Urothelium cell line (cell line): ENCODE measurements around the gene MAMLD1.

Experiments
- DNase-seq: peaks from one replicate; pipeline ENCODE4 v3.0.0; 2011; ENCODE audit warnings: low spot score, mixed read lengths
- FAIRE-seq: peaks from 2 replicates; lab custom pipeline; 2011; peaks lifted over from hg19 to GRCh38; lab: Jason Lieb, UNC

MAMLD1 gene

GRCh38 chrX:150525061-150525919, 162.2 kb downstream of the MAMLD1 start:
- FAIRE-seq = no peak
- DNase-seq = no peak

DNA sequence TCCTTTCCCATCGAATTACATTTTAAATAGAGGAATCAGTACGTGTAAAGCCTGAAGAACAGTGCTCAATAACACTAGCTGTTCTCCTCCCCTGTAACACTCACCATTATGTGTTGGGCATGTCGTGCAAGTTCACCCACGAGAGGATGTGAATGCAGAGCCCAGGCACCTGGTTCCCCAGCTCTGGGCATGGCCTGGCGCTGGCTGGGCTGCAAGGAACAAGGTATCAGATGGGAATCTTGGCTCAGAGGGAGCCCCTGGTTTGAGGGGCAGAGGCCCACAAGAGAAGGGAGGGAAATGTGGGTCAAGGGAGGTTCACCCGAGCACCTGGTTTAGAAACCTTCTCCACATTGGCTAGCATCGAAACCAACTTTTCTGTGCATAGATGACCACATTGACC, 163.6 kb downstream of the MAMLD1 start:
- no peak for DNase-seq
- no peak for FAIRE-seq

- FAIRE-seq = no peak
- DNase-seq = no peak
Measured at GRCh38 chrX:150527108-150527507, 164.0 kb downstream of the MAMLD1 start.

DNA sequence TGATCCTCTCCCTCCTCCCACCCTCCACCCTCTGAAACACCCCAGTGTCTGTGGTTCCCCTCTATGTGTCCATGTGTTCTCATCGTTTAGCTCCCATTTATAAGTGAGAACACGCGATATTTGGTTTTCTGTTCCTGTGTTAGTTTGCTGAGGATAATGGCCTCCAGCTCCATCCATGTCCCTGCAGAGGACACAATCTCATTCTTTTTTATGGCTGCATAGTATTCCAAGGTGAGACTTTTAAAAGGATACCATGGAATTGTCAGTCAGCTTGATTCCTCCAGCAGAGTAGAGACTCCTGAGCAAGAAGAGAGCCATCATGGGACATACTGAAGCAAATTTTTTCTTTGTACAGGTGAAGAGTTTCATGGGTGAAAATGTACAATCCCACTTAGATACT, 166.5 kb downstream of the MAMLD1 start:
- no peak for FAIRE-seq
- no peak for DNase-seq

DNA sequence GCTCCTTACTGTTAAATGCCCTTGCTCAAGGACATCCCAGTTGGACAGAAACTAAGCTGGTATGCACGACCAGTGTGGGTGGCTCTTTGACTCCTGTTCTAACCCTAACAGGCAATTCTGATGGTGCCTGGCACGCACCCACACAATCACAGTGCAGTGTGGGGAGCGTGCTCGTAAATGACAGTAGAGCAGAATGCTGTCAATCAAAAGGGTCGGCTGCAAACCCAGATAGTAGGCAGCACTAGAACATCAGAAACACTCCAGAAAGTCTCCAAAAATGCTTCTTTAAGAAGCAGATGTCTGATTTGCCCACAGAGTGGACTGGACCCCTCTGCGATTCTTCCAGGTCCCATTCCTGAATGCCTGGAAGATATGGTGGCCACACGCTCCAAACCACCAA, 167.7 kb downstream of the MAMLD1 start:
- no peak for FAIRE-seq
- DNase-seq = no peak

- FAIRE-seq (no peak), DNase-seq (no peak)
Measured at GRCh38 chrX:150531467-150531866, 168.3 kb downstream of the MAMLD1 start.

- DNase-seq (no peak), FAIRE-seq (no peak)
Measured at GRCh38 chrX:150533863-150534262, 170.7 kb downstream of the MAMLD1 start.

GRCh38 chrX:150536455-150537116, 173.5 kb downstream of the MAMLD1 start:
- DNase-seq = no peak
- FAIRE-seq = no peak

DNA sequence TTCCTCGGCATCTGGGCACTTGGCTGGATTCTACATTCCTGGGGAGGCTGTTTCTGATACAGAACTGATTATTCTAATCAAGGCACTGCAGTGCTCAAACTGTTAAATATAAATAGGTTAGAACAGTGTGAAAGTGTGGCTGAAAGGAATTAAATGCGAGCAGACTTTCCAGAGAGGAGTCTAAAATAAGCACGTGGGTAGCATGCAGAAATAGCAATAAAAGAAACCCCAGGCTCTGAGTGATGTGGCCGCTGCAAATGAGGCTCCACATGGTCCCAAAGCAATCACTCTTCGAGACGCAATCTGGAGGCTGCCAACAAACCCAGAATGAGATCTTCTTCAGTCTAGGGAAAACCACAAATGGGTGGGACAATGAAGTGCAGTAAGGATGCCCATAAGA, 174.7 kb downstream of the MAMLD1 start:
- DNase-seq = no peak
- no peak for FAIRE-seq

DNA sequence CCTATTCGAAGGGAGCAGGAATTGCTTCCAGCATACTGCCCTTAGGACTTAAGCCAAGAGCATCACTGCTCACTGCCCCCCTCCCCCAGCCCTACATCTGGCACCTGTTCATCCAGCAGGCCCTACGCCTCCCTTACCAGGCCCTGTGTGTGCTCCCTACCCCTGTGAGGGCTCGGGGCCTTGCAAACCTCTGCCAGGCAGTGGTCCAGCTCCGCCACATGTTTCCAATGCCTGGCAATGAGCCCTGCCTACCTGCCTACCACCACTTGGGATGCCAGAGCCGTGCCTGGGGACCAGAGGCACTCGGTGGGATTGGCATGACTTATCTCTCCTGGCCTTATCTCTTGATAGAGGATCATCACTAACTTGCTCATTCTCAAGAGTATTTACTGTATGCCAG, 177.8 kb downstream of the MAMLD1 start:
- no peak for DNase-seq
- no peak for FAIRE-seq

GRCh38 chrX:150542846-150543229, 179.7 kb downstream of the MAMLD1 start:
- FAIRE-seq (no peak), DNase-seq (no peak)

DNA sequence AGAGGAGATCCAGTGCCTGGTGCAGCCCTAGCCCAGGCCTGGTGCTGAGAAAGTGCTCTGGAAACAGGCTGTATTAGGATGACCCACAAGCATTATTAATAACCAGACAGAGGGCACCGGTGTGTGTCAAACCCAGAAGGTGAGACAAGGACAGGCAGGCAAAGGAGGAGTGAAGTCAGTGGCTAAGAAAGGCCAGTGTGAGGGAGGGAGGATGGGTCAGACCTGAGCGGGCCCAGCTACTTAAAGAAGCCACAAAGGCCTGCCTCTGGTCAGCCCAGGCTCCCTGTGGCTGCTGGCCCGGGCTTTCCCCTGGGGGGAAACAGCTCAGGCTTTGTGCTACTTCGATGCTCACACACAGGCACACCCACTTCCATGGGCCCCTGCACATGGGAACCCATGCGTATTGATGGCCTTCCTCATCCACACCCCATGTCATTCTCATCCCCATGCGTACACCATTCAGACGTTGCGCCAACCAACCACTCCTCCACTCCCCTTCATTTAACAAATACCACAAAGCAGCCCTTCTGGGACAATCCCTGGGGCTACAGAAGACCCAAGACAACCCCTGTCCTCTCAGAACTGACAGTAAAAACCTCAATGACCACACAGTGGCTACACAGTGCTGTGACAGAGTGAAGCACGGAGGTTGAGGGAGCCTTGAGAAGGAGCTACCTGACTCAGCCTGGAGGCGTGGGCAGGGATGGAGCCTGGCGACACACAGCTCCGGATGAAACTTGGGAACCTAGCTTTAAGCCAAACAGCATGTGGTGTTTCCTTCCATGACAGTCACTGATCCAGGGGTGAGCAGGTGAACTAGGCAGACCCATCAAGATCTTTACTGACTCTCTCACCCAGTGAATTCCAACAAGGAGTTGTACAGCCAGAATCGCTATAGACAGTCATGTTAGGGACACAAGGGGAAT, 180.4 kb downstream of the MAMLD1 start:
- no peak for FAIRE-seq

GRCh38 chrX:150544222-150544787, 181.2 kb downstream of the MAMLD1 start:
- no peak for DNase-seq
- FAIRE-seq = no peak

More for the DNA sequence above, 180.4 kb downstream of the MAMLD1 start:
- DNase-seq = no peak

DNA sequence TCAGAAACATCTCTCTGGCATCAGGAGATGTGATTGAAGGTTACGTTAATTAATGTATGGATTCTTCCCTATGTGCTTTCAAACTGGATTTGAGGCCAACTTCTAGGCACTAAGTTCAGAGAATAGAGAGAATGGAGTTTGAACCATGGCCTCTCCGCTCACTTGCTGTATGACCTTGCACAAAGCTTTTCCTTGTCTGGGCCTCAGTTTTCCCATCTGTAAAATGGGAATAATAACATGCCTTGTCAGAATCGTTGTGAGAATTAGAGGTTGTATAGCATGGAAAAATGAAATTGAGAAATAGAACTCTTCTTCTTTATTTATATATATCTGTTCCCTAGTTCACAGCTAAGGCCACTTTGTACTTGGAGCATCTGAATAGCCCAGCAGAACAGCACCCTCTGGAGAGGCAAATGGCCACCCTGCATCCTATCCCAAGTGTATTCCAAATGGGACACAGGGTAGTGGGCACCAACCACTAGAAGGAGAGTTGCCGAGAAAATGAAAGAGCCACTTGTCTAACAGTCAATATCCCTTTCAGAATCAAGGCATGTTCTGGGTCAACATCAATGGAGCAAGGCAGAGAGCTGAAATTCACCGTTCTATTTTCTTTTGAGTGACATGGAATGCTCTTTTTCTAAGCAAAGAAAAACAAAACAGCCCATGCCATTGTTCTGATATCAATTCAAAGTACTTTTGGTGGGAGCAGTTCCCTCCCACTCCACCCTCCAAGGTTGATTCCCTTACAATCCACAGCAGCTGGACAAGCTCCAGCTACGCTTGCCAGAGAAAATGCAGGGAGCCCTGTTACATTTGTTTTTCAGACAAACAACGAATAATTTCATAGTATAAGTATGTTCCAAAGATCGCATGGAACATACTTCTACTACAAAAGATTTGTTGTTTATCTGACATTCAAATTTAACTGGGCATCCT, 182.0 kb downstream of the MAMLD1 start:
- FAIRE-seq (no peak), DNase-seq (no peak)

GRCh38 chrX:150546711-150547153, 183.6 kb downstream of the MAMLD1 start:
- DNase-seq (no peak), FAIRE-seq (no peak)

DNA sequence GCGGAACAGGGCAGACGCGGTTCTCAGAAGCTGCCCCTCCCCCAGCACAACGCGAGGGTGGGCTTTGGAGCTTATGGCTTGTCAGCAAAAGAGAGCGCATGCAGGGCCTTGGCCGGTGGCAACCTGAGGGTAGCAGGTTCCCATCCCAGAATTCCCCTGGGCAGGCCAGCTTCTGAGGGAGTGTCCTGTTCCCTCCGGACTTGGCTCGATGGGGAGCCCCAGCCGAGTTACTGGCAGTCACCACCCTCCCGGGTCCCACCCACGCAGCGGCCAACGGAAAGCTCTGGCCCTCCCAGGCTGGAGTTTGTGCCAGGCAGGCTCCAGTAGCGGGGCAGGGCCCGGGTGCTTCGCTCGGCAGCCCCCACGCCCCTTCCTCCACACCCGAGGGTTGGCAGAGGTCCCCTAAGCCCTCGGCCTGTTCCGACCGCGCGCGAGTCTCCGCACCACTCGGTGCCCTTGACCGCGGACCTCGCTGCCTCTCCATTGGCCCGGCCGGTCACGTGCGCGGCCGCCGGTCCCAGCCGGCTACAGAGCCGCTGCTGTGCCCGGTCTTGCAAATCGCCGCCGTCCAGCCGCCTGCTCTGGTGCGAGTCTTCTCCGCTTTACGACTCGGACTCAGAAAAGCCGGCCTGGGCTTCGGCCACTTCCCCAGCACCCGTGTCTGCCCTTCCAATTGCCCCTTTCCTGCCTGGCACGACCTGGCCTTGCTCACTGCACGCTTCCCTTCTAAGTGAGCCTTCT, 184.4 kb downstream of the MAMLD1 start:
- no peak for DNase-seq
- no peak for FAIRE-seq

GRCh38 chrX:150548251-150548650, 185.1 kb downstream of the MAMLD1 start:
- no peak for FAIRE-seq
- no peak for DNase-seq

DNA sequence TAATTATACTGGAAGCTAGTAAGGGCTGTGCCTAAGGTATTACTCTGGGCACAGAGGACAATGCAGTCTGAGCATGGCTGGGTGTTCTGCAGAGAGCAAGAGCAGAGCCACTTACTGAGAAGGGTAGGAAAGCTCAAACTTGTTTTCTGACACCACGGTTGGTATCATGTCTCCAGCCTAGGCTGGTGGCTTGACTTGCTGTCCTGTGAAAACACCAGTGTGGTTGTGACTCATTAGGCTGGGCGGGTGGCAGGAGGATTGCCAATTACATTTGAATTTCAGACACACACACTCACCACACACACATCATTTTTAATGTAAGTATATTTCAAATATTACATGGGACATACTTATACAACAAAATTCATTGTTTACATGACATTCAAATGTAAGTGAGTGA, 185.6 kb downstream of the MAMLD1 start:
- no peak for DNase-seq
- FAIRE-seq = no peak

- DNase-seq (no peak), FAIRE-seq (no peak)
Measured at GRCh38 chrX:150551963-150552362, 188.8 kb downstream of the MAMLD1 start.
